HG03342 (cell line): ENCODE data around the gene UBR3.

Experiments used
- ATAC-seq: cut with Tn5 transposase; IDR thresholded peaks from one replicate; pipeline ENCODE4 v1.9.1; 2021; ENCODE audit warnings: mild to moderate bottlenecking, moderate library complexity; ENCODE audit not compliant: unreplicated experiment

UBR3 gene

GRCh38 chr2:169997140-169997887 lies 170.1 kb downstream of the UBR3 start:
- no peak for ATAC-seq

GRCh38 chr2:169999054-169999453 lies 171.8 kb downstream of the UBR3 start:
- no peak for ATAC-seq

- no peak for ATAC-seq
Measured at GRCh38 chr2:170002096-170002495, 174.8 kb downstream of the UBR3 start.

- no peak for ATAC-seq
Measured at GRCh38 chr2:170005702-170006101, 178.4 kb downstream of the UBR3 start.

GRCh38 chr2:170006587-170007325 lies 179.5 kb downstream of the UBR3 start:
- ATAC-seq = no peak

- no peak for ATAC-seq
Measured at GRCh38 chr2:170009209-170009608, 182.0 kb downstream of the UBR3 start.

- ATAC-seq = no peak
Measured at GRCh38 chr2:170012773-170013172, 185.5 kb downstream of the UBR3 start.

GRCh38 chr2:170013802-170014551 lies 186.7 kb downstream of the UBR3 start:
- no peak for ATAC-seq

- ATAC-seq = no peak
Measured at GRCh38 chr2:170014769-170015168, 187.5 kb downstream of the UBR3 start.

- no peak for ATAC-seq
Measured at GRCh38 chr2:170017860-170018532, 190.7 kb downstream of the UBR3 start.

- no peak for ATAC-seq
Measured at GRCh38 chr2:170019060-170019805, 192.0 kb downstream of the UBR3 start.

GRCh38 chr2:170020777-170021176 lies 193.5 kb downstream of the UBR3 start:
- ATAC-seq = no peak

- ATAC-seq = no peak
Measured at GRCh38 chr2:170022692-170023091, 195.4 kb downstream of the UBR3 start.

GRCh38 chr2:170024721-170025120 lies 197.5 kb downstream of the UBR3 start:
- peak; percentile 82 for ATAC-seq

- no peak for ATAC-seq
Measured at GRCh38 chr2:170025223-170025622, 198.0 kb downstream of the UBR3 start.

- no peak for ATAC-seq
Measured at GRCh38 chr2:170026361-170026760, 199.1 kb downstream of the UBR3 start.

GRCh38 chr2:170029551-170029950 lies 202.3 kb downstream of the UBR3 start:
- no peak for ATAC-seq

GRCh38 chr2:170030040-170030439 lies 202.8 kb downstream of the UBR3 start:
- no peak for ATAC-seq

- no peak for ATAC-seq
Measured at GRCh38 chr2:170031288-170031687, 204.0 kb downstream of the UBR3 start.

- no peak for ATAC-seq
Measured at GRCh38 chr2:170034596-170034995, 207.3 kb downstream of the UBR3 start.
